ENCODE measurements around the gene RPL19.

- TF ChIP-seq POLR2A (IDR thresholded peaks at IDR 0.05): no peak
- no peak for TF ChIP-seq CTCF (IDR thresholded peaks at IDR 0.05)
Observed at GRCh38 chr17:39240631-39241030, 40.5 kb downstream of the RPL19 start.

Measured in lower leg skin (tissue), 3 donors.